ENCODE data around the gene OR11G2. TPM values are rescaled to one million over a fixed set of nuclear protein-coding genes. Genes with fewer than 3 reads are reported as not detected.

OR11G2 gene
- total RNA-seq, 1 experiment from 2014 or later = not detected

- H3K36me3 ChIP-seq (ENCODE audit: control insufficient read depth, insufficient read depth, low read length) = no peaks in the 10 kb centered on the region
- TF ChIP-seq SIN3A (IDR thresholded peaks at IDR 0.05; ENCODE audit: borderline replicate concordance, insufficient read depth, low read depth, low read length) (no peak), TCF7L2 (IDR thresholded peaks at IDR 0.05; ENCODE audit: low read depth, low read length) (no peak), POLR2AphosphoS5 (IDR thresholded peaks at IDR 0.05; ENCODE audit: low read depth, low read length) (no peak), CTCF (IDR thresholded peaks at IDR 0.05) (no peak), REST (IDR thresholded peaks at IDR 0.05; ENCODE audit: insufficient read depth in 1 of 2, low read depth in 2 of 2, low read length in 1 of 2) (no peak)
- no peak for ATAC-seq
- ChIA-PET CTCF (no interaction called here), POLR2A (no interaction called here)
- no peaks in the 10 kb centered on the region for H3K9me3 ChIP-seq (ENCODE audit: control insufficient read depth, insufficient read depth, low read depth, low read length)
- intact Hi-C loops (cut with micrococcal nuclease; ENCODE audit: unreplicated experiment) = no loop called here
- H3K27me3 ChIP-seq (ENCODE audit: control insufficient read depth, insufficient read depth, low read length) = no peaks in the 10 kb centered on the region
- H3K27ac ChIP-seq (ENCODE audit: low read length) = no peak overlapping the region
- in situ Hi-C loops (cut with HindIII; ENCODE audit: low pct_unique_long_range_greater_than_20kb, low sequenced_read_pairs) = no loop called here
- H3K4me3 ChIP-seq (ENCODE audit: low read depth in 2 of 2, low read length in 2 of 2) = no peak overlapping the region
- BruUV-seq (replicated peaks) = no TSS peak
- DNase-seq (ENCODE audit: low read depth, low spot score) = no peak
- H3K4me1 ChIP-seq (ENCODE audit: control insufficient read depth, insufficient read depth, low read length) = no peaks in the 10 kb centered on the region
Observed at GRCh38 chr14:20179880-20180279, 10.8 kb upstream of the OR11G2 start.

GRCh38 chr14:20180486-20180885 lies 10.2 kb upstream of the OR11G2 start:
- no peaks in the 10 kb centered on the region for H3K36me3 ChIP-seq (ENCODE audit: control insufficient read depth, insufficient read depth, low read length)
- H3K9me3 ChIP-seq (ENCODE audit: control insufficient read depth, insufficient read depth, low read depth, low read length) = no peaks in the 10 kb centered on the region
- no TSS peak for BruUV-seq (replicated peaks)
- in situ Hi-C loops (cut with HindIII; ENCODE audit: low pct_unique_long_range_greater_than_20kb, low sequenced_read_pairs) = no loop called here
- no peaks in the 10 kb centered on the region for H3K27me3 ChIP-seq (ENCODE audit: control insufficient read depth, insufficient read depth, low read length)
- intact Hi-C loops (cut with micrococcal nuclease; ENCODE audit: unreplicated experiment) = no loop called here
- no peaks in the 10 kb centered on the region for H3K4me1 ChIP-seq (ENCODE audit: control insufficient read depth, insufficient read depth, low read length)
- ATAC-seq (no peak), DNase-seq (ENCODE audit: low read depth, low spot score) (no peak)
- CTCF ChIA-PET = no interaction called here
- H3K4me3 ChIP-seq (ENCODE audit: low read depth in 2 of 2, low read length in 2 of 2) = no peak overlapping the region
- TF ChIP-seq POLR2AphosphoS5 (IDR thresholded peaks at IDR 0.05; ENCODE audit: low read depth, low read length) = no peak
- no peak for TF ChIP-seq CTCF (IDR thresholded peaks at IDR 0.05)
- TF ChIP-seq REST (IDR thresholded peaks at IDR 0.05; ENCODE audit: insufficient read depth in 1 of 2, low read depth in 2 of 2, low read length in 1 of 2) = no peak
- TF ChIP-seq TCF7L2 (IDR thresholded peaks at IDR 0.05; ENCODE audit: low read depth, low read length) = no peak
- TF ChIP-seq SIN3A (IDR thresholded peaks at IDR 0.05; ENCODE audit: borderline replicate concordance, insufficient read depth, low read depth, low read length) = no peak
- H3K27ac ChIP-seq (ENCODE audit: low read length) = no peak overlapping the region
- POLR2A ChIA-PET = no interaction called here
